NOMO-1 (cell line): ENCODE measurements around the gene CDKAL1.

ENCODE experiments used
- DNase-seq, 2 experiments: peaks; one replicate each; lab custom pipeline; 2025; ENCODE audit not compliant: unreplicated experiment in 2 of 2; lab: John Stamatoyannopoulos, UW

The CDKAL1 gene

DNA sequence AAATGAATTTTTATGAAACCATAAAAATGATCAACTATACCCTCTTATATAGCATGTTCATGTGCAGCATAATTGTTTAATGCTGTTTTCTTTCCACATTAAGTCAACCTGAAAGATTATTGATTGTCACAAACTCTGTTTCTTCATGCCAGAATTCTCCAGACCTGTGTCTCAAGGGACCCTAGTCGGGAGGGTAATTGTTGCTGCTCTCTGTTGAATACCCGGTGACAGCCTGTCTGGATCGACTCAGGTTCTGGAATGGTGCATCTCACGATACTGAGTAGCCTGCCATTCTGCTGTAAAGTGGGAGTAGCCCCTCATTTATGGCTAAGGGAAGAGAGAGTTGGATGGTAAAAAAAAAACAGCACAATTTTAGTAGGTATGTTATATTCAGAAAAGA, 609.4 kb downstream of the CDKAL1 start:
- DNase-seq, result no peak

DNA sequence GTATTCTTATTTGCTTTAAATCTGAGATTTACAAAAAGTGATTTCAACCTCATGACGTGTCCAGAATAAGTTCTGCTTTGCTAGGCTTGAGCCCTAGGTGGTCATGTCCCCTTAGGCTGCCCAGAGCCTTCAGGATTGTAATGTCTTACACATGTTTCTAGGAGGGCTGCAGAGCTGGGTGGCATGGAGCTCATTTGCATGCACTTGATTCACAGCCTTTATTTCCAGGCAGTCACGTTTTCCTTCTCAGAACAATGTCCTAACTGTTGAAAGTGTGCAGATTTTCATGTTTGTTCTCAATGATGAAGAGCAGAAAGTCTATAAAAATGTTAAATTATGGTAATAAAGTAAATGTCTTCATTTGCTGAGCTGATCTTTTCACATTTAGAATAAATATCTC, 610.7 kb downstream of the CDKAL1 start:
- no peak for DNase-seq

DNA sequence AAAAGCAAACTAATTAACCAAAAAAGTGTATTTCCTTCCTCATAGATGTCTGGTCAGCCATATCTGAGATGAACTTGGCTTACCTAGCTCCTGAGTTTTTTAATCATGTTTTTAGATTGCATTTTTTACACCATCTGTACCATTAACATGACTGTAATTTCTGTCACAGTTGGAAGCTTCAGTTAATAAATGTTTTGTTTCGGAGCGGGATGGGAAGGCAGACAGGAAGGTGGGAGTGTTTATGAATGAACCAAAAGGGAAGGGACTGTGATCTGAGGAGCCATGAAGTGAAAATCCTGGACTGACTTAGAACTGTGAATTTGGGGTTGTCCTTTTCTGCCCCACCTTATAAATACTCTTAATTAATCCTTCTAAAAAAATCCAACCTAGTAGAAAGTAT, 613.7 kb downstream of the CDKAL1 start:
- no peak for DNase-seq

DNA sequence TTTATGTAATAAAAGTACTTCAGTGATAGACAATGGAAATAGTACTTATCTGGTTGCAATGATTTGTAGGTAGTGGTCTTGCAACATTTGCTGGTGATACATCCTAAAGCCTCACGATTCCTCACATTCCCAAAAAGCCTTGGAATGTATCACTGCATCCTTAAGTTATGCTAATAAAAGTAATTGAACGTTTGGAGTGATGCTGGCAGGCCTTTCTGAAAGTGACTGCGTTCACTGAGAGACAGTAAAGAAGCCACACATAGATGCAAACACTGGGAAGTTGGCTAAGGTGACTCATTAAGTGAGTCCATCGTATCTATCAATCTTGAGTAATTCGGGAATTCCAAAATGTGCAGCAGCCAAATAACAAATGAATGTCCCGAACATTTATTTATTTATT, 615.2 kb downstream of the CDKAL1 start:
- no peak for DNase-seq

- DNase-seq, result no peak
Measured at GRCh38 chr6:21150667-21151066, 616.4 kb downstream of the CDKAL1 start.

- DNase-seq, result no peak
Measured at GRCh38 chr6:21151119-21151518, 616.9 kb downstream of the CDKAL1 start.

- no peak for DNase-seq
Measured at GRCh38 chr6:21151530-21151929, 617.3 kb downstream of the CDKAL1 start.

DNA sequence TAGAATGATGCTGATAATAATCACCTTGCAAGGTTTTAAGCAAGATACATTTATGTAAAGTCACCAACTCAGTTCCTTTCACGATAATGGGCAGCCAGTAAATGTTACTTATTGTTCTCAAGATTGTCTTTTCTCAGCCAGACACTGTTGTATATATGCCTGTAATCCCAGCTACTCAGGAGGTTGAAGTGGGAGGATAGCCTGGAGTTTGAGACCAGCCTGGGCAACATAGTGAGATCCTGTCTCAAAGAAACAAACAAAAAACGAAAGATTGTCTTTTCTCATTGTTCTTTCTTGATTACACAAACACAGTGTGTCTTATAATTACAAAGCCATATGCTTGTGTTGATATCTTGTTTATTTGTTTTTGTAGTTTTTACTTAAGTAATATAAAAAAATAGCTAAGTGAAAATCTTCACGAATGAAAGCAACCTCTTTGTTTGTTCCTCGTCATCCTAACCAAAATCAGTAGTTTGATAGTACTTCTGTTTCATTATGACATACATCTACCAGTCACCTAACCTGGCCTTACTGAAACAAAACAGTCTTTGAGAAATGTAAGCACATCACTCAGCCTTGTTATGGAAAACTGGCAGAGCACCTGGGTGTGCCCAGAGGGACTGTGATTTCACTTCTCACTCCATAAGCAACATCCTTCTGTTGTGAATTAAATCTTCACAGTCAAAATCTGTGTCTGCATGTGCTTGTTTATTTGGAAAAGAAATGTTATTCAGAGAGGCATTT, 623.1 kb downstream of the CDKAL1 start:
- no peak for DNase-seq

DNA sequence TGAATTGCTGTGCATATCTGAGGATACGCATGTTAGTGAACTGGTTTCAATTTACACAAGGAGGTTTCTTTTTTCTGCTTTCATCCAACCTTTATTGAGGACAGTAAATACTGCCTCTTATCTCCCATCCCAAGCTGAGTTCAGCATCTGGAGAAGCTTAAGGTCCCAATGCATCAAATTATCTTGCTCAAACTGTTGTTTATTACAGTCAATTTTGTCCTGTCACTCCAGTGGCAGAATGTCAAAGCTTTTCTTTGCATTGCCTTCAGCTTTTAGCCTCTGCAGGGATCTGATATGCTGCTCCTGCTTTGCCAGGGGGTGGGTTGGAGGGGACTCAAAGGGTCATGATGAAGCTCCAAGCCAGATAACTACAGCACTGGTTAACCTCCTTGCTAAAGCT, 623.9 kb downstream of the CDKAL1 start:
- DNase-seq, result no peak

GRCh38 chr6:21158873-21159272, 624.6 kb downstream of the CDKAL1 start:
- DNase-seq, result no peak

GRCh38 chr6:21159465-21159864, 625.2 kb downstream of the CDKAL1 start:
- no peak for DNase-seq

- DNase-seq, result no peak
Measured at GRCh38 chr6:21161707-21162106, 627.5 kb downstream of the CDKAL1 start.

DNA sequence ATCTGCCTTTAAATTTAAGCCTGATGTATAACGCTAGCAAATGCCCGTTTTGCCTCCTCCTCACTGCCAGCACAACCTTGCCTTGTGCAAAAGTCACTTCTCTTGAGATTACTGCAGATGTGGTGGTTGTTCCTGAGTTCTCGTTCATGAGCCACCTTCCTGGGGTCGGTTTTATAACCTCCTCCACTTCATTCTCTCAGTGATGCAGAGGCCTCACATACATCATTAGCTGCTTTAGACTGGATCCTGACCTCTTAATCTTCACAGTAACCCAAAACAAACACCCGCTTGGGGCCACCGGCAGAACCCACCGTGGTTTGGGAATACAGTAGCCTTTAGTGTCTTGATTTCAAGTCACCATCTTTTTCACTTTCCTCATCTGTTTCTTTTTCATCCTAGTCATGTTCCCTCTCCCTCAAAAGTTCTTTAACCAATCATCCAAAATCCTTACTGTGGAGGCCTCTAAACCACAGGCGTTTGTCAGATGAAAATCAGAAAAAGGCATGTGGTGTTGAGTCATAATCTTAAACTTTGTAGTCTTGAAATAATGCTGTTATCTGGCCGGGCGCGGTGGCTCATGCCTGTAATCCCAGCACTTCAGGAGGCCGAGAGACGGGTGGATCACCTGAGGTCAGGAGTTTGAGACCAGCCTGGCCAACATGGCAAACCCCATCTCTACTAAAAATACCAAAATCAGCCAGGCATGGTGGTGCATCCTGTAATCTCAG, 629.0 kb downstream of the CDKAL1 start:
- DNase-seq, result no peak

DNA sequence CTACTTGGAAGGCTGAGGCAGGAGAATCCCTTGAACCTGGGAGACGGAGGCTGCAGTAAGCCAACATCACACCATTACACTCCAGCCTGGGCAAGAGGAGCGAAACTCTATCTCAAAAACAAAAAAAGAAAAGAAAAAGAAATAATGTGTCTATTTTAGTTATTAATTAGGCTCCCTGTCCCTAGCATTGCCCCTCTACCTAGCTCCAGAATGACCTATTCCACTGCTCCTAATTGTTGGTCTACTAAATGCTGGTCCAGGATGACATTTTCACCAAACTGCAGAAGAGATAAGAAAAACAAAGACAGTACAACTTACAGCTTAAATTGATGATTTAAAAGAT, 629.6 kb downstream of the CDKAL1 start:
- no peak for DNase-seq

DNA sequence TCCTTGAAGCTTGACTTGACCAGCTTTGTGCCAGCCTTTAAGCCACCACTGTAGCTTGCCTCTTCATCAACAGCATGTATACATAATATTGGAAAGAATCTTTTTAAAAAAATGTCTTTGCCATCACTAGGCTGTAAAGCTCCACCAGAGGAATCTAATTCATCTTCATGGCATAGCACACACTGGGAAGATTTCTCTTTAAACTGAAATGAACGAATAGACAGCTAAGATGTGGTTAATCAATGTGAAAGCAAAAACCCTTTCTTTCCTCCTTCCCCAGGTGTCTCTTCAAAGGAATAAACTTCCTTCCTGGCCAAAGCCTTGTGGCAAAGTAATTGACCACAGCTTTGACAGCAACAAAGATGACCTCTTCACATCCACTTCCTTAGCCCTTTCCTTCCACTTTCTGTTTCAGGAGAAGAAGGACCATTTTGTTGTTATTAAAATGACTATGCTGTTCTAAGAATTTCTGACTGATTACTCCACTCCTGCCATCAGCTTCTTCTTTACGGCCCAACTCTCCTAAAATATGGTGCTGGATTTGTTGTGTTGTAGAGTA, 630.6 kb downstream of the CDKAL1 start:
- peak; percentile 8 to 40 for DNase-seq

- no peak for DNase-seq
Measured at GRCh38 chr6:21166754-21167153, 632.5 kb downstream of the CDKAL1 start.

DNA sequence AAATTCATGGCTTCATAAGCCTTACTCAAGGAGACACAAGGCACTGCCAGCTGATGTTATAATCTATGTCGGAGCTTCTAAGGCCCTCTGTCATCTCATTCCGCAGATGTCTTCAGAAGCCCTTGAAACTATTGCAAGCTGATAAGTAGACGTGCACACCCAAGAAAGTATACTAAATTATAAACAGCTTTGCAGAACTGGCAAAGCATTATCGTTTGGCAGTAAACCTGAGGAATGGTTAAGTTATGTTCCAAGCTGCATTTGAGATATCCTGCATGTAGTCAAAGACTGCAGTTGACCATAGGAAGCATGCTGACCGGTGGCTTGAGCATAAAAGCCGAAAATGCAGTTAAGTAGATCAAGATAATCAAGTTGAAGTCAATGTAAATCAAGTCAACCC, 633.5 kb downstream of the CDKAL1 start:
- DNase-seq, result no peak

DNA sequence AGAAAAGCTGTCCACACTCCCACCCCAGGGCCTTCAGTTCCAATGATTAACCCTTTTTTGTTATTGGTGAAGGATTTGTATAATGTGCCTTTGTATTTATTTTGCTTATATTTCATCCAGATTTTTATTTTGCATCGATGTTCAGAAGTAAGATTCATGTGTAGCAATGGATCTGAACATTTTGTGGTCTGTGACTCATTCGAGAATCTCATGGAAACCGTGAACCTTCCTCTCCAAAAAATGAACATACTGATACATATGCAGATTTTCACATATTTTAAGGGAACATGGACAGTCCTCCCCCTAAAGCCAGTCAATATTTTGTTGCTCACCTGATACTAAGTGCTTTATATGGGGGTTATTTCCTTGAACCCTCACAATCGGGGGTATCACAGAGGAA, 637.5 kb downstream of the CDKAL1 start:
- DNase-seq, result no peak

- peak; percentile 28 to 45 for DNase-seq
Measured at GRCh38 chr6:21173031-21173430, 638.8 kb downstream of the CDKAL1 start.

- DNase-seq, result no peak
Measured at GRCh38 chr6:21173678-21174077, 639.4 kb downstream of the CDKAL1 start.

DNA sequence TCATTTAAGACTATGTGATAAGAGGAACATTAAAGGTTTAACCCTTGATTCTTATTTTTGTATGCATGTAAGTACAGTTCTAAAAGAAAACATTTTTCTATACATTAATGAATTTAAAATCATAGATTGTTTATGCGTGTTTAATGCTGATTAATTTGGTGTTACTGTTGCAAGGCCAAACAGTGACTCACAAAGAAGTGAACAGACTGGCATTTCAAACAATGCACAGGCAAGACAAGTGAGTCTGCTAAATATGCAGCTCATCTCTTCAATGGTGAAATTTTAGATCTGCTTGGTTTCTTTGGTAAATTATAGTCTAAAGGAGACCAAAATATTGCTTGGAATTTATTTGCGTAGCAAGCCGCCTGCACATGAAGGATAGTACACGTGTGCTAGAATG, 641.9 kb downstream of the CDKAL1 start:
- no peak for DNase-seq

GRCh38 chr6:21180155-21180554, 645.9 kb downstream of the CDKAL1 start:
- no peak for DNase-seq
